Hepatocyte (in vitro differentiated cells): ENCODE results near the gene ABCC3. TPM values are rescaled to one million over a fixed set of nuclear protein-coding genes. Genes with fewer than 3 reads are reported as not detected.

ENCODE experiments used
- DNase-seq: peaks from one replicate; pipeline ENCODE4 v3.0.0-alpha.2; 2016; ENCODE audit warnings: low spot score
- H2AFZ ChIP-seq: fragments of 200-600 bp; sonication (generic); 2 replicates; pipeline ENCODE4 v1.6.0; 2016; ENCODE audit warnings: antibody characterized with exemption, mild to moderate bottlenecking
- H3K27ac ChIP-seq: fragments of 200-600 bp; sonication (generic); 2 replicates; pipeline ENCODE4 v1.5.1; 2016; ENCODE audit warnings: mild to moderate bottlenecking
- H3K27me3 ChIP-seq: fragments of 200-600 bp; sonication (generic); 2 replicates; pipeline ENCODE4 v1.6.1; 2016
- H3K36me3 ChIP-seq: fragments of 200-600 bp; sonication (generic); replicated peaks from 2 replicates; pipeline ENCODE4 v1.5.1; 2016; ENCODE audit warnings: low read depth; ENCODE audit not compliant: insufficient read depth
- H3K4me1 ChIP-seq: fragments of 200-600 bp; sonication (generic); 2 replicates; pipeline ENCODE4 v1.5.1; 2016; ENCODE audit warnings: mild to moderate bottlenecking, moderate library complexity; ENCODE audit not compliant: insufficient read depth
- H3K4me2 ChIP-seq: fragments of 200-600 bp; sonication (generic); 2 replicates; pipeline ENCODE4 v1.6.0; 2016
- H3K4me3 ChIP-seq: fragments of 200-600 bp; sonication (generic); 2 replicates; pipeline ENCODE4 v1.5.1; 2016; ENCODE audit warnings: mild to moderate bottlenecking
- H3K79me2 ChIP-seq: fragments of 200-600 bp; sonication (generic); 2 replicates; pipeline ENCODE4 v1.6.0; 2017; ENCODE audit warnings: mild to moderate bottlenecking
- H3K9me2 ChIP-seq: fragments of 200-600 bp; sonication (generic); replicated peaks from 2 replicates; pipeline ENCODE4 v1.6.0; 2017; ENCODE audit warnings: mild to moderate bottlenecking; ENCODE audit not compliant: insufficient read depth
- H3K9me3 ChIP-seq: fragments of 200-600 bp; sonication (generic); 2 replicates; pipeline ENCODE4 v1.5.1; 2016; ENCODE audit warnings: low read depth, mild to moderate bottlenecking
- H4K20me1 ChIP-seq: fragments of 200-600 bp; sonication (generic); 2 replicates; pipeline ENCODE4 v1.6.0; 2016; ENCODE audit warnings: mild to moderate bottlenecking; ENCODE audit not compliant: insufficient read depth, poor library complexity, severe bottlenecking
- EZH2 ChIP-seq: fragments of 200-600 bp; sonication (generic); IDR thresholded peaks from 2 replicates; pipeline ENCODE4 v1.6.1; 2016; ENCODE audit warnings: antibody characterized with exemption, mild to moderate bottlenecking, borderline replicate concordance
- EZH2phosphoT487 ChIP-seq: fragments of 200-600 bp; sonication (generic); IDR thresholded peaks from one replicate; pipeline ENCODE4 v1.6.1; 2018; ENCODE audit warnings: antibody characterized with exemption, mild to moderate bottlenecking, low read depth, moderate library complexity; ENCODE audit not compliant: unreplicated experiment, severe bottlenecking
- WGBS: methylation state at CpG from one replicate; pipeline ENCODE4 v1.1.6; 2016; ENCODE audit warnings: low lambda C conversion rate; ENCODE audit errors: missing lambda C conversion rate; 5-methylcytosine and 5-hydroxymethylcytosine counted together
- polyA plus RNA-seq: library from polyadenylated mRNA; unstranded; fragments of >200 nt; fragmentation: Nextera tagmentation; extraction: Ambion mirVana; gene quantifications from 2 replicates; pipeline ENCODE4 v1.2.1, GENCODE V29; 2016
- total RNA-seq: library from RNA; depleted of rRNA; stranded (reverse); fragments of >200 nt; gene quantifications from 2 replicates; pipeline ENCODE4 v1.2.3, GENCODE V29; 2014
- TF ChIP-seq, protein P1 (sequence below): fragments of 200-600 bp; sonication (generic); IDR thresholded peaks from 2 replicates; pipeline ENCODE4 v1.5.1; 2016; ENCODE audit warnings: antibody characterized with exemption, mild to moderate bottlenecking; ENCODE audit not compliant: poor library complexity

Gene ABCC3
- total and polyA plus RNA-seq, 2 experiments from 2014 or later = 16.9 to 18.1 TPM

DNA sequence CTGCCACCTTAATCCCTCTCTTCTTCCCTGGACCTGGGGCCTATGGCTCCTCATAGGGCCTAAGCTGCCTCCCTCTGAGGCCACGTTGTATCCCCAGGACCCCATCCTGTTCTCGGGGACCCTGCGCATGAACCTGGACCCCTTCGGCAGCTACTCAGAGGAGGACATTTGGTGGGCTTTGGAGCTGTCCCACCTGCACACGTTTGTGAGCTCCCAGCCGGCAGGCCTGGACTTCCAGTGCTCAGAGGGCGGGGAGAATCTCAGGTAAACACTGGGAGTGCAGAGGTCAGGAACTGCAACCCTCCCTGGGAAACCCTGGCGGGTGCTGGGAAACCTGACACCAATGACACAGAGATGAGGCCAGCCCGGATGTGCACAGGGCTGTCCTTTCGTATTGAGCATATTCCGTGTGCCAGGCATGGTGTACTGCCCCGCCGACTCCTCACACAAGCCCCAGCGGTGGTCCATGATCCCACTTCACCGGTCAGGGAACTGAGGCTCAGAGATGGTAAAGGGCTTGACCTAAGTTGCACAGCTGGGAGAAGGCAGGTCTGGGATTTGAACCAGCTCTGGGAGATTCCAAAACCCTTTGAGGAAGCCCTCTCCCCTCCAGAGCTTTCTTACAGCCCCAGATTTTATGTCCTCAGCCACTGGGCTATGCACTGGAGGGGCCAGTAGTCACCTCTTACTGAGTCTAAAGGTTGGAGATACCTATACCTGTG is 50.1 kb downstream of the ABCC3 start:
- Histone ChIP-seq H3K9me3 (no peaks in the 10 kb centered on the region), H3K4me3 (no peak overlapping the region), H3K27me3 (no peaks in the 10 kb centered on the region), H3K36me3 (no peaks in the 10 kb centered on the region), H3K79me2 (no peaks in the 10 kb centered on the region), H3K4me2 (peak overlapping the region; percentile 62), H3K9me2 (no peaks in the 10 kb centered on the region), H3K27ac (peak overlapping the region; percentile 99), H2AFZ (no peak overlapping the region), H4K20me1 (no peaks in the 10 kb centered on the region), H3K4me1 (peaks cover 44% of the 10 kb centered on the region)
- peak; percentile 81 for DNase-seq
- TF ChIP-seq, protein P1, sequence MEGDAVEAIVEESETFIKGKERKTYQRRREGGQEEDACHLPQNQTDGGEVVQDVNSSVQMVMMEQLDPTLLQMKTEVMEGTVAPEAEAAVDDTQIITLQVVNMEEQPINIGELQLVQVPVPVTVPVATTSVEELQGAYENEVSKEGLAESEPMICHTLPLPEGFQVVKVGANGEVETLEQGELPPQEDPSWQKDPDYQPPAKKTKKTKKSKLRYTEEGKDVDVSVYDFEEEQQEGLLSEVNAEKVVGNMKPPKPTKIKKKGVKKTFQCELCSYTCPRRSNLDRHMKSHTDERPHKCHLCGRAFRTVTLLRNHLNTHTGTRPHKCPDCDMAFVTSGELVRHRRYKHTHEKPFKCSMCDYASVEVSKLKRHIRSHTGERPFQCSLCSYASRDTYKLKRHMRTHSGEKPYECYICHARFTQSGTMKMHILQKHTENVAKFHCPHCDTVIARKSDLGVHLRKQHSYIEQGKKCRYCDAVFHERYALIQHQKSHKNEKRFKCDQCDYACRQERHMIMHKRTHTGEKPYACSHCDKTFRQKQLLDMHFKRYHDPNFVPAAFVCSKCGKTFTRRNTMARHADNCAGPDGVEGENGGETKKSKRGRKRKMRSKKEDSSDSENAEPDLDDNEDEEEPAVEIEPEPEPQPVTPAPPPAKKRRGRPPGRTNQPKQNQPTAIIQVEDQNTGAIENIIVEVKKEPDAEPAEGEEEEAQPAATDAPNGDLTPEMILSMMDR = no peak
- no peak for TF ChIP-seq EZH2phosphoT487
- no peak for TF ChIP-seq EZH2
- 46% methylated on average over 15 of the region's 15 CpGs for WGBS

- Histone ChIP-seq H4K20me1 (no peaks in the 10 kb centered on the region), H3K4me3 (no peak overlapping the region), H3K9me3 (no peaks in the 10 kb centered on the region), H3K27me3 (no peaks in the 10 kb centered on the region), H3K79me2 (no peaks in the 10 kb centered on the region), H3K9me2 (no peaks in the 10 kb centered on the region), H3K4me2 (peak overlapping the region; percentile 62), H3K36me3 (no peaks in the 10 kb centered on the region), H2AFZ (no peak overlapping the region), H3K27ac (peak overlapping the region; percentile 99), H3K4me1 (peaks cover 48% of the 10 kb centered on the region)
- 96% methylated on average over 1 of the region's 1 CpG for WGBS
- no peak for DNase-seq
- TF ChIP-seq EZH2phosphoT487 (no peak), EZH2 (no peak)
- TF ChIP-seq, protein P1 = no peak
Observed at GRCh38 chr17:50685334-50685665, 50.6 kb downstream of the ABCC3 start.

DNA sequence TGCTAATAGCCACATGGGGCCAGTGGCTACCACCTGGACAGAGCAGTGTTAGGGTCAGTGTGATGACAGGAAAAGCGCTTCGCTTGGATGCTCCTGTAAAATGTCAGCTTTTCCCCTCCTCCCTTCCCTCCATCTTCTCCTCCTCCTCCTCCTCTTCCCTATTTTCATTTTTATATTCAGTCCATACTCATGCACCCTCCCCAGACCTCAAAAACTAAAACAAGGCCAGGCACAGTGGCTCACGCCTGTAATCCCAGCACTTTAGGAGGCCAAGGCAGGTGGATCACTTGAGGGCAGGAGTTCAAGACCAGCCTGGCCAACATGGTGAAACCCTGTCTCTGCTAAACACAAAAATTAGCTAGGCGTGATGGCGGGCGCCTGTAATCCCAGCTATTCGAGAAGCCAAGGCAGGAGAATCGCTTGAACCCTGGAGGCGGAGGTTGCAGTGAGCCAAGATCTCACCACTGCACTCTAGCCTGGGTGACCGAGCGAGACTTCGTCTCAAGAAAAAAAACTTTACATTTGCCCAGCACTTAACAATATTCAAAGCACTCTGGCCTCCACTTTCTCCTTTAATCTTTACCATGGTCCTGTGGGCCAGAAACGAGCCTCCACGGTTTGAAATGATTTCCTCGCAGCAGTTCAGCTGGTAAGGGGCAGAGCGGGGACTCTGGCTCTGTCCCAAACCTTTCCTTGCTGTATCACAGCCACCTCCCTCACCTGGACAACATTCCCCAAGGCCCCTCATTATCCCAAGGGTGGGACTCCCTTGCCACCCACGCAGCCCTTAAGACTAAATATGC is 51.2 kb downstream of the ABCC3 start:
- no peaks in the 10 kb centered on the region for H3K36me3 ChIP-seq
- no peaks in the 10 kb centered on the region for H3K79me2 ChIP-seq
- H4K20me1 ChIP-seq = no peaks in the 10 kb centered on the region
- peaks cover 54% of the 10 kb centered on the region for H3K4me1 ChIP-seq
- 79% methylated on average over 17 of the region's 17 CpGs for WGBS
- no peak overlapping the region for H3K4me3 ChIP-seq
- DNase-seq = no peak
- peak overlapping the region; percentile 99 for H3K27ac ChIP-seq
- peak overlapping the region; percentile 62 for H3K4me2 ChIP-seq
- no peaks in the 10 kb centered on the region for H3K9me2 ChIP-seq
- no peak for TF ChIP-seq EZH2
- H2AFZ ChIP-seq = no peak overlapping the region
- no peaks in the 10 kb centered on the region for H3K27me3 ChIP-seq
- no peaks in the 10 kb centered on the region for H3K9me3 ChIP-seq

GRCh38 chr17:50686494-50687199 is 52.0 kb downstream of the ABCC3 start:
- Histone ChIP-seq H3K4me3 (no peak overlapping the region), H3K9me3 (no peaks in the 10 kb centered on the region), H3K36me3 (no peaks in the 10 kb centered on the region), H3K27ac (peak overlapping the region; percentile 99), H3K4me1 (peaks cover 61% of the 10 kb centered on the region), H3K4me2 (peak overlapping the region; percentile 62), H3K9me2 (no peaks in the 10 kb centered on the region), H3K27me3 (no peaks in the 10 kb centered on the region), H2AFZ (no peak overlapping the region), H4K20me1 (no peaks in the 10 kb centered on the region), H3K79me2 (no peaks in the 10 kb centered on the region)
- WGBS = 31% methylated on average over 14 of the region's 14 CpGs
- TF ChIP-seq EZH2phosphoT487 = no peak
- TF ChIP-seq, protein P1 = no peak
- TF ChIP-seq EZH2 = no peak
- DNase-seq = peak; percentile 87
